ENCODE data around the gene PNPLA3.

DNA sequence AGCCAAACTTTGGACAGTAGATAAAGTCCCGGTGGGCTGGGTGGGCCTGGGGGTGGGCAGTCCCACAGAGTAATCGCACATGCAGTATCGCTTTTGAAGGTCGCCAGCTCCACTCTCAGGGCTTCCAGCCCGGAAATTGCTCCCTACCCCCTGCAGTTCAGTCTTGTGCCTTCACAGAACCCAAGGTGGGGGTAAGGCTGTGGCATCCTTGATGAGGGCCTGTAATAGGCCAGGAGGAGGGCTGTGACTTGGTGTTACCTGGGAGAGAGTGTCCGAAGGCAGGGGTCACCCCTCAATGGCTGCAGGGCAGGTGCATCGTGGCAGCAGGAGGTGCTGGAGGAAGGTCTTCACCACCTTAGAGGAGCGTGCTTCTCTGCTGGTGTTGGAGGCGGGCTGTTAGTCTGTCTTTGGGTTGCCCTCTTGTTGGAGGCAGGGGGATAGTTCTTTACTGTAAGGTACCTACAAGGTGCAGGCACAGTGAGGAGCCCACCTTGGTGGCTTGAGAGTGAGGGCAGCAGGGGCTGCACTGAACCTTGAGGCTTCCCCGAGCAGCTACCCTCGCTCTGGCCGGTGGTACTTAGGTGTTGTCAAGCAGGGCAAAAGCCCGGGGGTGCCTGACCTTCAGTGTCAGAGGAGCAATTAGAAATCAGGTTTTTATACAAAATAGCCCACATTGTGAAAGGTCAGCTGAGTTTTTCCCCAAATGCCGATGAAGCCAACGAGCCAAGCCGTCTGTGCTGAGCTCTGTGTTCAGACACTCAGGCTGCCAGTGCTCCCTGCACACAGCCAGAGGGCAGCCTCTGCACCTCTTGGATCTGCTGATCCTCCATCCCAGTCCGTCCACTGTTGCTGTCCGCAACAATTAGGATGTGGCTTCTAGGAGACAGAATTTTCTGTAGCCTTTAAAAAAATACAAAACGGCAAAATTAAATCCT lies 53.5 kb downstream of the PNPLA3 start:
- TF ChIP-seq, protein P1, sequence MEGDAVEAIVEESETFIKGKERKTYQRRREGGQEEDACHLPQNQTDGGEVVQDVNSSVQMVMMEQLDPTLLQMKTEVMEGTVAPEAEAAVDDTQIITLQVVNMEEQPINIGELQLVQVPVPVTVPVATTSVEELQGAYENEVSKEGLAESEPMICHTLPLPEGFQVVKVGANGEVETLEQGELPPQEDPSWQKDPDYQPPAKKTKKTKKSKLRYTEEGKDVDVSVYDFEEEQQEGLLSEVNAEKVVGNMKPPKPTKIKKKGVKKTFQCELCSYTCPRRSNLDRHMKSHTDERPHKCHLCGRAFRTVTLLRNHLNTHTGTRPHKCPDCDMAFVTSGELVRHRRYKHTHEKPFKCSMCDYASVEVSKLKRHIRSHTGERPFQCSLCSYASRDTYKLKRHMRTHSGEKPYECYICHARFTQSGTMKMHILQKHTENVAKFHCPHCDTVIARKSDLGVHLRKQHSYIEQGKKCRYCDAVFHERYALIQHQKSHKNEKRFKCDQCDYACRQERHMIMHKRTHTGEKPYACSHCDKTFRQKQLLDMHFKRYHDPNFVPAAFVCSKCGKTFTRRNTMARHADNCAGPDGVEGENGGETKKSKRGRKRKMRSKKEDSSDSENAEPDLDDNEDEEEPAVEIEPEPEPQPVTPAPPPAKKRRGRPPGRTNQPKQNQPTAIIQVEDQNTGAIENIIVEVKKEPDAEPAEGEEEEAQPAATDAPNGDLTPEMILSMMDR (conservative IDR thresholded peaks at IDR 0.05; ENCODE audit: low read depth, low read length): no peak
- TF ChIP-seq BHLHE40 (IDR thresholded peaks at IDR 0.05; ENCODE audit: low read depth, low read length) (no peak), POLR2A (IDR thresholded peaks at IDR 0.05; ENCODE audit: low read depth, low read length) (no peak), RAD21 (IDR thresholded peaks at IDR 0.05; ENCODE audit: low read length) (no peak)
